GM21723 (cell line): ENCODE data around the gene STAB1.

ENCODE experiments used
- ATAC-seq: cut with Tn5 transposase; IDR thresholded peaks from one replicate; pipeline ENCODE4 v1.9.1; 2021; ENCODE audit warnings: mild to moderate bottlenecking, moderate library complexity; ENCODE audit not compliant: unreplicated experiment

Gene STAB1

GRCh38 chr3:52503788-52504424 lies 8.8 kb downstream of the STAB1 start:
- no peak for ATAC-seq

- ATAC-seq, result no peak
Observed at GRCh38 chr3:52504977-52505376, 9.8 kb downstream of the STAB1 start.

DNA sequence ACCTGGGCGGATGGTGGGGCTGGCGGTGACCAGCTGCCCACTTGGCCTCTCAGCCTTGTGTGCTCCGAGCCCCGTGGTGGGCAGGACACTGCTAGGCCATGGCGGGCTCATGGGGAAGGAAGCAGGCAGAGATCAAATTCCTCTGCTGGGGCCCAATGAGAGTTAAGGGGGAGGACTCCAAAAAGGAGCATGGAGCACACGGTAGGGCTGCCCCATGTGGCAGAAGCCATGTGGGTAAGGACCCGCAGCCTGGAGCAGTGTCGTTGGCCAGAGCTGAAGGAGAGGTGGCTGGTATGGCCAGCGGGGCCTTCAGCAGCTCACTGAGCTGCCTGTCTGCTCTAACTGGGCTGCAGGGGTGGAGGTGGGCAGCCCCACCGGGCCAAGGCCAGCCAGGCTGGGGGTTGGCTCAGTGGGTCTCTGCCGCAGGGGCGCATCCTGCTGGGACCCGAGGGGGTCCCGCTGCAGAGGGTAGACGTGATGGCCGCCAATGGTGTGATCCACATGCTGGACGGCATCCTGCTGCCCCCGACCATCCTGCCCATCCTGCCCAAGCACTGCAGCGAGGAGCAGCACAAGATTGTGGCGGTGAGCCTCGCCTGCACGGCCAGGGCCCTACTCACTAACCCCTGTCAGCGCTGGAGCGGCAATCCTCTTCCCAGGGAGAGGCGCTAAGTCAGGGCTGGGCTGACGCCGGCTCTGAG lies 11.3 kb downstream of the STAB1 start:
- no peak for ATAC-seq

GRCh38 chr3:52507359-52507758 lies 12.2 kb downstream of the STAB1 start:
- no peak for ATAC-seq

GRCh38 chr3:52509753-52510328 lies 14.7 kb downstream of the STAB1 start:
- no peak for ATAC-seq

GRCh38 chr3:52511509-52511908 lies 16.4 kb downstream of the STAB1 start:
- ATAC-seq, result no peak

DNA sequence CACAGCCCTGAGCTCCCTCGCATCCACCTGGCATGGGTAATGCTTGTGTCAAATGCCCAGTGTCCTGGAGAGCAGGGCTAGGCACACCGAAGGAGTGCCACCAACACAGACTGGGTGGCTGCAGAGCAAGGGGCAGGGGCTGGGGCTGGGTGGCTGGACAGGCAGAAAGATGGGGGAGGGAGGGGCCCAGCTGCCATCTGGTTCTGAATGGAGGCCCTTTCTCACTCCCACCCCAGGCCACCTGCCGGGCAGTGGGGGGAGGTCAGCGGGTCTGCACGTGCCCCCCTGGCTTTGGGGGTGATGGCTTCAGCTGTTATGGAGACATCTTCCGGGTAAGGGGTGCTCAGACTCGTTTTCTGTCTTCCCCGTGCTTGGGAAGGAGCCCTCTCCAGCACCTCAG lies 17.0 kb downstream of the STAB1 start:
- no peak for ATAC-seq

DNA sequence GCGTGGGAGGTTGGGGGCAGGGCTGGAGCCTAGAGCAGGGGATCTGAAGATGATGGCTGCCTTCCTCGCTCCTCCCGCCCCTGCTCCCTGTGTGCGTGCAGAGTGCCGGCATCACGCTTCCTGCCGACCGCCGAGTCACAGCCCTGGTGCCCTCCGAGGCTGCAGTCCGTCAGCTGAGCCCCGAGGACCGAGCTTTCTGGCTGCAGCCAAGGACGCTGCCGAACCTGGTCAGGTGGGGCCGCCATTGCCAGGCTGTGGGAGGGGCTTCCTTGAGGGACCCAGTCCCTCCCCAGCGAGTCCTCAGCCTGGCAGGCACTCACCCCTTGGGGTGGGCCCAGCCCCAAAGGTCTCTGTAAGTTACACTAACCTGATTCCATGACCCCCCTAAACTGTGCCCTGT lies 17.6 kb downstream of the STAB1 start:
- no peak for ATAC-seq

DNA sequence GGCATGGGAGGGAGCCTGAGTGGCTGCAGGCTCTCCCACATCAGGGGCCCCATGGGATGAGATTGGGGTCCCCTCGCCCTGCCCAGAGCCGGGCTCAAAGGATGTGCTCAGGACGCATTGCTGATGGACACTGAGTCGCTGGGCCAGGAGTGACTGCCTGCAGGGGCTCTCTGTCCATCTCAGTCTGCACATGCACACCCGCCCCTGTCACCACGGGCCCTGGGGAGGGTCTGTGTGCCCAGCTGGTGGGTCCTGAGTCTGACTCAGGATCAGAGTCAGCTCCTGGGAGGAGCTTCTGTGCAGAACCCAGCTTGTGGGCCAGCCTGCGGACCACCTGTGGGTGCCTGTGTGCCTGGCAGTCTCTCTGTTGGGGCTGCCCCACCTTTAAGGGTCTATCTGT lies 18.1 kb downstream of the STAB1 start:
- ATAC-seq, result no peak

- no peak for ATAC-seq
Observed at GRCh38 chr3:52514576-52514975, 19.4 kb downstream of the STAB1 start.

DNA sequence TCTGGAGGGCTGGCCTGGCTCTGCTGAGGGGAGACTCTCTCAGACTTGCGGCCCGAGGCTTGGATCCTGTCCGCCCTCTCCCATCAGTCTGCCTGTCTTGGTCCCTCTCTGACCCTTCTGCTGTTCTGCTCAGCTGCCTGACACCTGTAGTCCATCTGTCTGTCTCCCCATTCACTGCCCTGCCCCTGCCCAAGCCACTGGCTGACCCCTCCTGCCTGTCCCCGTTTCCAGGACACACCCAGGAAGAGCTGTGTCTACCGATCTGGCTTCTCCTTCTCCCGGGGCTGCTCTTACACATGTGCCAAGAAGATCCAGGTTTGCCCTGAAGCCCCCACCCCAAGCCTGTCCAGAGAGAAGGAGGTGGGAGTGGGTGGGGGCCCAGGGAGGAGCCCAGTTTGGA lies 20.1 kb downstream of the STAB1 start:
- no peak for ATAC-seq

DNA sequence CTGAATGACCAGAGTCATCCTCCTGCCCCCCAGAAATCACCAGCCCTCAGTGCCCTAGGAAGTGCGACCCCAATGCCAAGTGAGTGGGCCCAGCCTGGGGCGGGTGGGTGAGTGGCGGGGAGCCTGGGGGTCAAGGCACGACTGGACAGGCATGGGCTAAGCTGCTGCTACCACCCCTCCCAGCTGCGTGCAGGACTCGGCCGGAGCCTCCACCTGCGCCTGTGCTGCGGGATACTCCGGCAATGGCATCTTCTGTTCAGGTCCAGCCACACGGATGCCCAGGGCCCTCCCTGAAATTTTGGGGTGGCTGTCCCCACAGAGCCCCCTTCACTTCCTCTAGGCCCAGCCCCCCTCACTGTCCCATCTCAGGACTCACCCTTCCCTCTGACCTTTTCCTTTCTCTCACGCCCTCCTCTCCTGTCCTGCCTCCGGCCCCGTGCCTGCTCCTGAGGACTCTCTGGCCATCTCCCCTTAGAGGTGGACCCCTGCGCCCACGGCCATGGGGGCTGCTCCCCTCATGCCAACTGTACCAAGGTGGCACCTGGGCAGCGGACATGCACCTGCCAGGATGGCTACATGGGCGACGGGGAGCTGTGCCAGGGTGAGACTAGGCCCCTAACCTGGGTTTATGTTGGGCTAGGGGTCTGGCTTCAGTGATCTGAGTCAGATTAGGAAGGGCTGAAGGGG lies 21.5 kb downstream of the STAB1 start:
- ATAC-seq, result no peak

DNA sequence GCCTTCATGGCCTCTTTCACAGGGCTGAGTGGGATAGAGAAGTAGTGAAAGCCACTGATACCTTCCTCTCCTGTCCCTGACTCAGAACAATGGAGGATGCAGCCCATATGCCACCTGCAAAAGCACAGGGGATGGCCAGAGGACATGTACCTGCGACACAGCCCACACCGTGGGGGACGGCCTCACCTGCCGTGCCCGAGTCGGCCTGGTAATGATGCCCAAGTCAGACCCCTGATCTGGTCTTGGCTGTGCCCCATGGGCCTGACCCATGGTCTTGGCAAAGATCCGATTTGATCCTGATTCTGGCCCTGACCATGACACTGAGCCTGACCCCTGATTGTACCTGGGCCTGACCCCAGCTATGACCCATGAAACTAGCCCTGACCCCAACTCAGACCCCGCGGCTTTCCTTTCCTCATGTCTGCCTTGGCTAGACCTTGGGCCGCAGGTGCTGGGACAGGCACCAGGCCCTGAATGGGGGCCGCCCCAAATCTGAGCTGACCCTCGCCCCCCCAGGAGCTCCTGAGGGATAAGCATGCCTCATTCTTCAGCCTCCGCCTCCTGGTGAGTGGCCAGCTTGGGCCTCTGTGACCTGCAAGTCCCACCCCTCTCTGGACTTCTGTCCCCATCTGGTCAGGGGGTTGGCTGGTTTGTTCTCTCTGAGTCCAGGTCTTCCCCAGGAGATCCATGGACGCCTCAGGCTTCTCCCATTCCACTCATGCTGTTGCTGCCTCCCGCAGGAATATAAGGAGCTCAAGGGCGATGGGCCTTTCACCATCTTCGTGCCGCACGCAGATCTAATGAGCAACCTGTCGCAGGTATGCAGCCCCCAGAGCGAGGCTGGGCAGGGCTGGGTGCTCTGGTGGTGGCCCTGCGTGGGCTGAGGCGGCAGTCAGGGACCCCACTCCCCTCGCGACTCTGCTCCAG lies 22.9 kb downstream of the STAB1 start:
- ATAC-seq, result no peak

DNA sequence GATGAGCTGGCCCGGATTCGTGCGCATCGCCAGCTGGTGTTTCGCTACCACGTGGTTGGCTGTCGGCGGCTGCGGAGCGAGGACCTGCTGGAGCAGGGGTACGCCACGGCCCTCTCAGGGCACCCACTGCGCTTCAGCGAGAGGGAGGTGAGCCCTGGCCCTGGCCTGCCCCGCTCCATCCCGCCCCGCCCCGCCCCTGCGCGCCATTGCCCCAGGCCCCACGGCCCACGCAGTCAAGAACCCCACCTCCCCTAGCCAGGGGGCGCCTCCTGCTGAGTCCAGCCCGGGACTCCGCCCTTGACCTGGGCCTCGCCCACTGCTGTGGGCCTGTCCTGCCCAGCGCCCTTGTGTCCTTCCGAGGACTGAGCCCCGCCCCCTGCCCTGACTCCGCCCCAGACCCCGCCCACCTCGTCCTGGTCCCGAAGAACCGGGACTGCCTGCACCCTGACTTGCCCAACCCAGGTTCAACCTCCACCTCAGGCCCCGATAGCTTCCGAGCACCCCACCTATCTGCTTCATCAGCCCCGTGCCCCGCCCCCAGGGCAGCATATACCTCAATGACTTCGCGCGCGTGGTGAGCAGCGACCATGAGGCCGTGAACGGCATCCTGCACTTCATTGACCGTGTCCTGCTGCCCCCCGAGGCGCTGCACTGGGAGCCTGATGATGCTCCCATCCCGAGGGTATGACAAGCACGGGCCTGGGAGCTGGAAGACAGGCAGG lies 23.7 kb downstream of the STAB1 start:
- no peak for ATAC-seq

- no peak for ATAC-seq
Observed at GRCh38 chr3:52519445-52520140, 24.5 kb downstream of the STAB1 start.

- ATAC-seq, result no peak
Observed at GRCh38 chr3:52520141-52520667, 25.1 kb downstream of the STAB1 start.

DNA sequence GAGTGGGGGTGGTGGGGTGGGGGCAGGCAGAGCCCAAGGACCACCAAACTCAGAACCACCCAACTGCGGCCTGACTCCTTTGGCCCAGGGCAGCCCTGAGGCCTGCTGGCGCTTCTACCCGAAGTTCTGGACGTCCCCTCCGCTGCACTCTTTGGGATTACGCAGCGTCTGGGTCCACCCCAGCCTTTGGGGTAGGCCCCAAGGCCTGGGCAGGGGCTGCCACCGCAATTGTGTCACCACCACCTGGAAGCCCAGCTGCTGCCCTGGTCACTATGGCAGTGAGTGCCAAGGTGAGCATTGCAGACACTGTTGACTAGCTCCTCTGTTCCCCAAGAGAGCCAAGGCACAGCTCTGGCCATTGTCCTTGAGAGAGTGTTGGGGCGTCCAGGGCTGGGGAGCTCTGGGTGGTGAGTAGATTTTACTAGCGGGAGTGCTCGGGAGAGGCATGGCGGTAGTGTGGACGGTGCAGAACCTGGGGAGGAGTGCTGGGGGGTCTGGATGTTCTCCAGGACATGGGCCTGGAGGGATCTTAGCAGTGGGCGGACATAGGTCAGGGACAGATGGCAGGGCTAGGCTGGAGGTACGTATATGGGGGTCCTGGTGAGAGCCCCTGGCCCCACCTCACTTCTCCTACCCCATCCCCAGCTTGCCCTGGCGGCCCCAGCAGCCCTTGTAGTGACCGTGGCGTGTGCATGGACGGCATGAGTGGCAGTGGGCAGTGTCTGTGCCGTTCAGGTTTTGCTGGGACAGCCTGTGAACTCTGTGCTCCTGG lies 25.8 kb downstream of the STAB1 start:
- ATAC-seq, result no peak

GRCh38 chr3:52521488-52521824 lies 26.3 kb downstream of the STAB1 start:
- ATAC-seq, result no peak
